ENCODE results near the gene AFG3L2.

Gene AFG3L2

GRCh38 chr18:12318857-12319256 is 58.2 kb downstream of the AFG3L2 start:
- DNase-seq: no peak

GRCh38 chr18:12318334-12318697 is 58.7 kb downstream of the AFG3L2 start:
- DNase-seq: no peak

DNA sequence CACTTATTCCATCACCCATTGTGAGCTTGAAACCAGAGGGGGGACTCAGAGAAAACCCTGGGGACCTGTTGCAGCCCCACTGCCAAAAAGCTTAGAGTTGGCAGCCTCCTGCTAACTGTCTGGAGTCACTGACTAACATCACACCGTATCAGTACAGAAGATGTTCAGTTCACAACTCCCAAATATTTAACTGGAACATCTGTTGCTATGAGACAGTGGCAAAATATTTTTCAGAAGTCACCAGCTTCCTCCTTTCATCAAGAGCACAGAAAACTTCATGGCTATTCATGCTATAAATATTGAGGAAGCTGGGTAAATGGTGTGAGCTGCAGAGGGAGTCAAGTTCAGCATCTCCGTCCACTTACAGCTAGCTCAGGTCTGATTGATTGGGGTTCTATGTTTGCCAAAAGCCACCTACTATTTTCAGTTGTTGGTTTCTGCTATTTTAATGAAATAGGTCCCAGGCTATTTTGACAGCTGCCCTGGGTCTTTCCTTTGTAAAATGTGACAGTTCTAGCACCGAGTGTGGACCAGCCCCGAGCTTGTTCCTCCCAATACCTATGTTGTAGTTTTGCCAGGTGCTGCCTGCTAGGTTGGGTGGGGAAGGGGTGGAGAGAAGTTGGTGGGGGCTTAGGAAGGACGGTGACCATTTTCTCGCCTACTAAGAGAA is 59.2 kb downstream of the AFG3L2 start:
- no peak for DNase-seq

DNA sequence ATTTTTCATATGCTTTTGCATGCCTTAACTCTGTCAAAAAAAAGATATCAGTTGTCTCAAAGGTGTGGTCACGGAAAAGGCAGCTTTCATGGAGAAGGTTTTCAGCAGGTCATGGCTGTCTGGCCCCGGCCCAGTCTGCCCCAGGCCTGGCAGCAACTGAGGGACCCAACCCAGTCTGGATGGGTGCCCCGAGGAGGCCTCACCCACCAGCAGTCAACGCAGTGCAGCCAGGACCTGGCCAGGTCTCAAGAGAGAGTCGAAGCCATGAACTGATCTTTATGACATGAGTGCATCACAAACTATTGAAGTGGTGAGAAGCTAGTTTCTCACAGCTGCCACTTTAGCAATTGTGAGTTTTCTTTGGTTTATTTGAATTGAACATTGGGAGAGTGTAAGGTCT is 61.1 kb downstream of the AFG3L2 start:
- no peak for DNase-seq

DNA sequence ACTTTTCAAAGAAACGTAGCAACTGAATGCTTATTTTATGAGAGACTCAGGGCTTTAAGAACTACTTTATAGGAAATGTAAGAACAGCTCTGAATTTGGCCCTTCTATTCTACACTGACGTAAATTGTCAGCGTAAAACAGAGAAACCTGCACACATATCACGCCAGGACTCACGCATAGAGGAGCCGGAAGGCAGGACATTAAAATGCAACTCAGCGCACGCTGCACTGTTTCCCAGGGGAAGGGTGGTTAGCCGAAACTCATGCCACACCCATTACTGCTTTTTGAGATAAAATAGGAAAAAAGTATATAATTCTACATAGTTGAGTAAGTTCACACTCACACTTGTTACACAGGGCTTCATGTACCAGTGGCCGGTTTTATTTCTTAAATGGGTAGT is 61.5 kb downstream of the AFG3L2 start:
- DNase-seq: no peak

DNA sequence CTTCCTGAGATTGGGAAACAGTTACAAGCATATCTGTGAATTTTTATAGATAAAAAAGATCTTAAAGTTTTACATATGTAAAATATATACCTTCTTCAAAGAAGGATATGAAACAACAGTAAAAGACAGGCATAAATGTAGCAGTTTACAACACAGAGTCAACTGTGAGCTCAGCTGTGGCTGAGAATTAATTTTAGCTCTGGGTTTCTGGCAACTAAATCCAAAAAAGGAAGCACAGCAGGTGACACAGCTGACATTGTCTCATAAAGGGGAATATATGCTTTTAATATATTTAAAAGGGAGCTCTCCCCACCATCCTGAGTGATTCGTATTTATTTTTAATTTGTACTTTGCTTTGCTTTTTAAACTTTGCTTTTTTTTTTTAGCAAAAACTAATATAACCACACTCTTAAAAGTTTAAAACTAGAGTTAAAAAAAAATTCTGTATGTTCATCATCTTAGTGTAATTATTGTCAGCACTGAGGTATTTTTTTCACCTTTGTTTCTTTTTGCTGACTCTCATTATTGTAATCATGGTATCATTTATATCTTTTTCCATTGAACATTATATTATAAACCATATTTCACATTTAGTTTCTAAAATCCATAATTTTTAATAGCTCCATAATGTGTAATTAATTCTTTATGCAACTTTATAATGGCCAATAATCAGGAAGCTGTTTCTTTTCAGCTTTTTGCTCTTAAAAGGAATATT is 62.3 kb downstream of the AFG3L2 start:
- DNase-seq: no peak

- no peak for DNase-seq
These were observed 63.3 kb downstream of the AFG3L2 start for GRCh38 chr18:12313530-12314245.

DNA sequence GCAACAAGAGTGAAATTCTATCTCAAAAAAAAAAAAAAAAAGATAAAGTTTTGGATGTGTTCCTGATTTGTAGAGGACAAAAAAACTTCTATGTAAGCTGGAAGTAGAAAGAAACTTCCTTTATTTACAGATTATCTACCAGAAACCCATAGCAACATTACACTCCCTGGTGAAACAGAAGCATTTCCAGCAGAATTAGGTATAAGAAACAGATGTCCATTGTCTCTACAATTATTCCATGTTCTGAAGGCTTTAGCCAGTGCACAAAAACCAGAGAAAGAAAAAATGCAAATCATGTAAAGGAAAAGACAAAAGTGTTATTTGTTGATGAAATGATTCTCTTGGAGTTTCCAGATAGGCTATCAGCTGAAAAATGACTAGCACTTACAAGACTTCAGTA is 64.1 kb downstream of the AFG3L2 start:
- no peak for DNase-seq

DNA sequence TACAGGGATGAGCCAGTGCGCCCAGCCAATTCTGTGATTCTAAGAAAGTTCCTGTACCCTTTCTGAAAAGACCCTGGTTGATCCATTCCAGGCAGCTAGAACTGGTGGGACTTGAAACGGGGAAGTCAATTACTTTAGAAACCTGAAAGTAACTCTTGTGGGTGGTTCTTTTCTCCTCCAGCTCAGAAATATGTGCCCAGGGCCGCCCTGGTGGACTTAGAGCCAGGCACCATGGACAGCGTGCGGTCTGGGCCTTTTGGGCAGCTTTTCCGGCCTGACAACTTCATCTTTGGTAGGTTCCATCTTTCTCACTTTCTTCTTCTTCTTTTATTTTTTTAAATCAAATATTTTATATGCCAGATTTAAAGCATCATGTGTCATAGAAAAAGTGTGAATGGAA is 66.3 kb downstream of the AFG3L2 start:
- DNase-seq: no peak

- no peak for DNase-seq
These were observed 67.3 kb downstream of the AFG3L2 start for GRCh38 chr18:12309683-12310198.

DNA sequence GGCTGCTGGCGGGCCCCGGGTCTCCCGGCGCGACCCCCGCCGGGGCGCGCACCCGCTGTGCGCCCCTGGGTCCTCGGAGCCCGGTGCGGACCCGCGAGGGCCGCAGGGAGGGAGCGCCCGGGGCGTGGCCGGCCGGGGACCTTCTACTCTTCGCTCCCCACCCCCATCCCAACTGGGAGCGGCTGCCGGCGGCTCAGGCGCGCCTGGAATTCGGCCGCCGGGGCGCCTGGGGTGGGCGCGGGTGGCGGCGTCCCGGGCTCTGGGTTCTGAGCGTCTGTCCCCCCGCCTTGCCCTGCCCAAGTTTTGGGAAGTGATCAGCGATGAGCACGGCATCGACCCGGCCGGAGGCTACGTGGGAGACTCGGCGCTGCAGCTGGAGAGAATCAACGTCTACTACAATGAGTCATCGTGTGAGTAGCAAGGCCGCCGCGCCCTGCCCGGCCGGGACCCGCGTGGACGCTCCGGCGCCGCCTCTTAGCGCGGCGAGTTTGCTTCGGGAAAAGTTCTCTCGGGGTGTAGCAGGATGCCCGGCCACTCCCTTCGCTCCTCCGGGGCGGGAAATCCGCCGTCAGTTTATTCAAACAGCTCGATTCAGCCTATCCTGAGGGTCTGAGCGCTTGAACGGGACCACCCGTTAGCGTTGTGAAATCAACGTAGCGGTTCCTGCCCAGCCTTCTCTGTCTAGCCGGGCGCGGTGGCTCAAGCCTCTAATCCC is 68.5 kb downstream of the AFG3L2 start:
- peak; percentile 89 for DNase-seq

DNA sequence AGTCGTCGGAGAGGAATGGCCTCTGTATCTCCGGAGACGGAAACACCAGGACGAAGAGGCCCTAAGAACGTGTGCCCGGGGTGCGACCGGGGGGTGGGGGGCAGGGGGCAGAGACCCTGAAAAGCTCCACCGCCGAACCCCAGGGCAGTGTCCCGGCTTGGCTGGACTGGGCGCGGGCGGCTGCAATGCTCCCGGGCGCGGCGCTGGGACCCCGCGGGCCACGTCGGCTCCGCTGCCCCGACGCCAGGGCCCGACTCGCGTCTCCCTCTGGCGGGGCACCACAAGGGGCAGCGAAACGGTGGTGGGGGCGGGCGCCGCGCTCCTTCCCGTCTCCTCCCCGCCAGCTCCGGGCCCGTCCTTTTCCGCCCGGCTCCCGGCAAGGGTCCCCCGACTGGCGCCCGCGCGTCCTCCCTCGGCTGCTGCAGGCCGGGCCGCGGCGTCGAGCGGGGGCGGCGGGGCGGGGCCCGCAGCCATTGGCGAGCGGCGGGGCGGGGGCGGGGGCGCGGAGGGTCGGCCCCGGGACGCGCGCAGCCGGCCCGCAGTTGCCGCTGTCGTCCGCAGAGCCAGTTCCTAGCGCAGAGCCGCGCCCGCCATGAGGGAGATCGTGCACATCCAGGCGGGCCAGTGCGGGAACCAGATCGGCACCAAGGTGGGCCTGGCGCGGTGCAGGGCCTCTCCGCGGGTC is 69.2 kb downstream of the AFG3L2 start, which contains the start of gene TUBB6:
Gene TUBB6 (plus strand): TSS at position 541 of the 685 bp plus-strand sequence. CDS start 52 bp downstream, at position 593.
- DNase-seq: peak; percentile 56

- no peak for DNase-seq
These were observed 70.0 kb downstream of the AFG3L2 start for GRCh38 chr18:12306752-12307700.

- no peak for DNase-seq
These were observed 70.9 kb downstream of the AFG3L2 start for GRCh38 chr18:12305930-12306629.

DNA sequence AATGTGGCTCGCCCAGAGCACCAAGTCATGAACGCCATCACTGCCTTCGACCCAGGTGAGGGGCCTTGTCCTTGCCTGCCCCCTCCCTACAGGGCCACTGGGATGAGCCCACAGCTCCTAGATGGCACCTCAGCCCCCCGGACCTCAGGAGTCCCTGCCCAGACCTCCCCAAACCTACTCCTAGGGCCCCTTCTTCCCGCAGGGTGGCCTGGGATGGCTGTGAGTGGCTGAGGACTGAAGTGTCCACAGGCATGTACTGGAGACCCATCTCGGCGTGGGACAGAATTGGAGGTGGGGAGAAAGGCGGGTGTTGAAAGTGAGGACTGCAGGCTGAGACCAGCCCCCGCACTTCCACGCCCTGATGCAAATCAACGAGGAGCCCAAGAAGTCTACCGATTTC is 71.8 kb downstream of the AFG3L2 start:
- no peak for DNase-seq

DNA sequence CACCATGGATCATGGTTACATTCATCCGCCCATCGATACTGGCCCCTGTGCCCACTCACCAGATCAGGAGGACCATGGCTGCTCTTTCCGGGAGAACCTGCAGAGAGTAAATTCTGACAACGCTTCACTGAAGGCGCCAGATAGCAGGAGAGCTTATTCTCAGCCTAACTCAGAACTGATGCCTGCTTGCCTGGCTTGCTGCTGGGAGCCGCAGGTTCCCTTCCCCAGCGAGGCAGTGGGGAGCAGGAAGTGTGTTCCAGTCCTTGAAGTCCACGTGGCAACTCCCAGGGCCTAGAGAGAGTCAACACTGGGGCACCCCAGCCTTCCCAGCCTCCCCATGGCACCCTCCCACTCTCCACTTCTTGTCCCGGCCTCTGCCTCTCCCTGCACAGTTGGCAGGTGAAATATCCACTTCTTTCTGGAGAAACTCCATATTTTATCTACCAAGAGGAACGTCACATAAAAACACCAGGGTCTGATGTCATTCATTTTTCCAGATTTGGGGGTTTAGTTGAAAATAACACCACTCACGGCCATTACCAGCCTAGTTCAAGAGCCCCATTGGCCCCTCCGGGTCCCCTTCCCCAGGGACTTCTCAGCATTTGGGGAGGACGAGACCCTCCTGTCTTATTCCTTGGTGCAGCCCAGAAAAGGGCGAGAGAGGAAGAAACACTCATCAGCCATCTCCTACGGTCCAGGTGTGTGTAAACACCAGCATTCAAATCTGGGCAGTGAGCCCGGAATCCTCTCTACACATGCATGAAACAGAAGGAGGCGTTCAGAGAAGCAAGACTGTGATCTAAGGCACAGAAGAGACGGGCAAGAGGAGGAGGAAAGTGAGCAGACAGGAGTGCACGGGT is 72.4 kb downstream of the AFG3L2 start:
- peak; percentile 76 for DNase-seq

DNA sequence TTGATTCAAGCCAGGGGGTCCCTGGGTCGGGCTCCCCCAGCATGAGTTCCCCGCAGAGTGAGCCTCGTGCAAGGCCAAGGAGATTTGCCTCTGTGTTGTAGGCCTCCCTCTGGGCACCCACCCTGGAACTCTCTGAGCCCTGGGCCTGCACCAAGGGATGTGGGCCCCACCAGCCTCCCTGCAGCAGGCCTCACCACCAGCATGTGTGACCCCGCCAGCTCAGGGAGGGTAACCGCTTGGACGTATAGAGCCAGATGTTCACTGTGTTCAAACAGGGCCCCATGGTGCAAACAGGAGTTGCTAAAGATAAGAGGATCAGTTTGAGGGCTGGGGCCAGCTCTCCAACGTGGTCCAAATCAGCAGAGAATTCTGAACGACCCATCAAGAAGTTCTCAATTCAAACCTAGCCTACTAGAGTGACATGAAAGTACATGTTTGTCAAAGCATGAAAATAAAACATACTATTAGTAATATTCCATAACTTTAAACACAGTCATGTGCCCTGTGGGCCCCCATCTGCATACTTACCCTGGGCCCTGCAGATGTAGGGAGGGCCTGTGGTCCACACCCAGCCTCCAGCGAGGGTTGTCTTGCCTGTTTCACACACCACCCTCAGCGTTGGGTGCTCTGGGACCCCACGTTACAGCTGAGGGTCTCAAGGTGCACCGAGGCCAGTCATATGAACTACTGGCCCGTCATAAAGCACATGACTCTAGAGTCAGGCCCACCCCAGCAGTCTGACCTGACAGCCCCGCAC is 74.5 kb downstream of the AFG3L2 start:
- no peak for DNase-seq

- no peak for DNase-seq
These were observed 75.6 kb downstream of the AFG3L2 start for GRCh38 chr18:12301263-12302005.
